ENCODE measurements around the gene PSRC1.
A peak's percentile ranks its signal among the peaks of the same experiment; 100 is the strongest.
"Not testable (repeated sequence)": the region's sequence is repeated elsewhere in the genome, so short reads cannot be mapped to it uniquely, and the experiment has no call there.

Gene PSRC1

DNA sequence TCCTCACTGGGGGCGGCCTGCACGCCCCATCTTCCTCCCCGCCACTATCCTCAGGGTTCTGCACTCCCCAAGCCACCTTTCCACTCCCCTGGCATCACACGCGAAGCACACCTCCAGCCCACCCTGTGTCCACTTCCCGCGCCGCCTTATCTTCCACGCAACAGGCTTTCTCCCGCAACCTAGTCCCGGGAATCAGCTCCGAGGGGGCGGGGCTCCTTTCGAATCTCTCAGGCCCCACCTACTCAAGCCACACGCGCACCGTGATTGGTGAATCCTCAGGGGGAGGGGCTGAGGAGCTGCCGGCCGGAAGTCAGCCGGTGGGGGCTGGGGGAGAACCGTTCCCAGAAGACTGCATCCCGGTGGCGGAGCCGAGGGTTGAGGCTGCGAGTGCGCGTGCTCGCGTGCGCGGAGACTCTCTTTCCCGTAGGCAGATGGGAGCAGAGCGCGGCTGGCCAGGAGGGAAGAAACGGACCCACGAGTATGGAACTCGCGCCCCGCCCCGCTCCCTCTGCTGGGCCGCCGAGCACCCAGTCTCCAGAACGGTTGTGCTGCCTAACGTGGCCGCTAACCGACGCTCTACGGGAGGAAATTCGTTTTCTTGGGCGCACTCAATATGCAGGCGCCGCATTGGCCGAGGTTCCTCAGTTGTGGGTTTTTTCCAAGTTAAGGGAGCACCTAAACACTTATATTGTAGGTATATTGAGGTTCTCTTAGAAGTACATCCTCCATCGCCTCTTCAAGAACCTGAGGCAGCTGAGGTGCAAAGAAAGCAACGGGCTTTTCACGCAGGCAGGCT lies at the start of gene PSRC1:
Gene PSRC1 (minus strand): TSS at position 194 of the 796 bp plus-strand sequence.
- DNase-seq: peak; percentile 91

DNA sequence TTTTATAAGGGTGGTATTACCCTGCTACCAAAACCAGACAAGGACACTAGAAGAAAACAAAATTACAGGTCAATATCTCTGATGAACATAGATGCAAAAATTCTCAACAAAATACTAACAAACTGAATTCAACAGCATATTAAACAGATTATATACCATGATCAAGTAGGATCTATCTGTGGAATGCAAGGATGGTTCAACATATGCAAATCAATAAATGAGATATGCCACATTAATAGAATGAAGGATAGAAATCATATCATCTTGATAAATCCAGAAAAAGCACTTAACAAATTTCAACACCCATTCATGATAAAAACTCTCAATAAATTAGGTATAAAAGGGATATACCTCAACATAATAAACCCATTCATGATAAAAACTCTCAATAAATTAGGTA lies 48.2 kb upstream of the PSRC1 start:
- DNase-seq: no peak

DNA sequence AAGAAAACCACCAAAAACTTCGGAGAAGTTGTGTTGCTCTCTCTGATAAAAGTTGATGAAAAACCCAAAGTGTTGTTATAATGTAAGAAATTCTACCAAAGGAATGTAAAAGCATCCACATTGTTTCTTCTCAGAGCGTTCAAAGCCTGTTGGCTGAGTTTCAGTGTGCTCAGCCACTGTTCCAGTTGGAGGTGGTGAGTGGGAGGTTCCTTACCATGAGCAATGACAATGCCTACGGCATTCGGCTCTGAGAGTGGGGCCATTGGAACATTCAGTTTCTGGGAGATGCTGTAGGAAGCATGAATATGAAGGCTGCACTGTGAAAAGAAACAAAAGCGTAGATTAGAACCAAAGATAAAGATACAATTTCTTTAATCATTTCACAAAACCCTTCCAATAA lies 44.3 kb upstream of the PSRC1 start:
- no peak for DNase-seq

DNA sequence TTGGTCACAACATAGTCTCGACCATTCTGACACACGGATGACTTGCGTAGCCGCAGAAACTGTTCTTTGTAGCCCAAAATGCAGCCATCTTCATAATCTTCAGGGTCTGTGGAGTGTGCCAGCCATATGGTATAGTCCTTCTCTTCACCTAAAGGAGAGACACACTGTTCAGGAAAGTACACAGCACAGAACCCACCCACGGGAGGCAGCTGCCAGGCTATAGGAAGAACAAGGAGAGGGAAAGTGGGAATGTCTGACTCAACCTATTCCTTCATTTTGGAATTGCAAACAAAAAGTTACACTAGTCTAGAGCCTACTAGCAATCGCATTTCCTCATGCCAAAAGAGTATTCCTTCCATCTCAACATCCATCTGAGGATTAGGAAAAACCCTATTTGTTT lies 40.0 kb upstream of the PSRC1 start:
- no peak for DNase-seq

DNA sequence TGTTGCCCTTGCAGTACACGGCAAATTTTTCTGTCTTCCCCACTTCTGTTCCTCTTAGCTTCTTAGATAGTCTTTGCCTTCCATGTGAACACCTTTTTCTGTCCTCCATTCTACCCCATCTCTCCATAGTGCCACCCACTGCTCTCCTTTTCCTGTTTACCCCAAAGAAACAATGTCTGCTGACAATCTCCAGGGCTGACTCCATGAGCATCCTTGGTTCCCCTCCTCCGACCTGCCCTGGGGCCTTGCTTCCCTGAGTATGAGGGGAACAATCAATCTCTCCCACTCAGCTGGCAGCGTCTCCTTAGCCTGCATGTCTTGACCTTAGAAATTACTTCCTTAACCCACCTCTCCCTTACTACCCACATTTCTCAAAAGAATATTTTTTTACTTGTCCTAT lies 36.2 kb upstream of the PSRC1 start:
- DNase-seq: no peak

- DNase-seq: no peak
These were observed 33.6 kb upstream of the PSRC1 start for GRCh38 chr1:109316506-109316905.

DNA sequence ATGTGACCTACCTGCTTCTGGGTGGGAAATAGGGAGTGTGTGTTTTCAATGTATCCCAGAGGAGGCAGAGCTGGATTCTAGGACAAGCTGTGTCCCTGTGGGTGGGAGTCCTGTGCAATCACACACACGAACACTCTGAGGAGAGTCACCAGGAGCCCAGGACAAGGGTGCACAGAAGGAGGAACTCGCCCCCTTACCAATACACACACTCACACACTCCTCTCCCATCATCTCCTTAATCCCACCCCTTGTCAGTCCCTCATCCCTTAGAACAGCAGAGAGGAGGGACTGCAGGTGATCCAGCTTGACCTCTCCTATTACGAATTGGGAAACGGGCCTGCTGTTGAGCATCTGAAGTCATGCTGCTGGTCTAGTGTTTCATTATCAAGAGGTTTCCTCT lies 32.3 kb upstream of the PSRC1 start:
- DNase-seq: no peak

- no peak for DNase-seq
These were observed 31.9 kb upstream of the PSRC1 start for GRCh38 chr1:109314795-109315194.

DNA sequence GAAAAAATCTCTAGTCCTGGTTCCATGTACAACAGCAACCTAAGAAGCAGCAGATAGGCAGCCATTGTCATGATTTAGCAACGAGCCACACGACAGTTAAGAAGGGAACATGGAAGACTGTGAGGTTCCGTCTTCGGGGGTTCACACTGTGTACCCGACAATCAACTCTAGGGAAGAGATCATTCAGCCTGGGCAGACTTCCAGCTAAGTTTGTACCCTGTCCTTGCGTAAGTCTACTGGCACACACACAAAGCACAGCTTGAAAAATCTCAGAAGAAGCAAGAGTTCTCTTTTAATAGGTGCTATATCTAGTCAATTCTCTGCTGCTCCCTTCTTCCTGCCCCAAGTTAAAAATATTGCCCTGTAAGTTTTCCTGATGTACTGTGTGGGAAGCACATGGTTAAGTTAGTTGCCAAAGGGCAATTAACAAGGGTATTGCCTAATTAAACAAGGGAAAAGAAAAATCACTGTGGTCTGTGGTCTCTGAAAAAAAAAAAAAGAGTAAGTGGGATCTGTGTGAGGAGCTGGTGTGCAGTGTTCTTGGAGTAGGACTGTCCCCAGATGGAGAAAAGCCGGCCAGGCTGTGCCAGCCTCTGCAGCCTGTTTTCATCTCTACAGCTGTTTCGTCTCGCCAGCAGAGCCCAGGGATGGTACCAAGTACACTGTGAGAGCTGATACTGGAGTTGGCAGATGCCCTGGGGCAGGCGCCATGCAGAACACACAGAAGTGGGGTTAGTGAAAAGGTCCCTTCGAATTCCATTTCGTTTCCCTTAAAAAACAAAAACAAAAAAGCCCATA lies 30.2 kb upstream of the PSRC1 start:
- no peak for DNase-seq

- no peak for DNase-seq
These were observed 29.3 kb upstream of the PSRC1 start for GRCh38 chr1:109312246-109312645.

DNA sequence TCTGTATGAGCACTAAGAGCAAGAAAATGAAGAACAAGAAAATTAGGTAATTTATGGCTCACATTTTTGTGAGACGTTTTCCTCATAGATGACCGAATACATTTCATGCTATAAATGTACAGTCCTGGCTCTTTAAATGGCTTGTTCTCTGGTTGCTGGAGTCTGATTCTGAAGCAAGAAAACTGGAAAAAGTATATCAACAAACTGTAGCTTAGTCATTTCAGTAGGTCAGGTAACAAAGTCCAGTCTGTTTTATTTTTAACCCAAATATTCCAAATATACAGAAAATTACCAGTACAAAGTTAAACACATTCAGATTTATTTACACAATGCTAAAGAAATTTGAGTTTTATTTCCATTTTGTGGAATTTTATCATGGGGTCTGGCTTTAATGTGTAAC lies 26.4 kb upstream of the PSRC1 start:
- DNase-seq: no peak

GRCh38 chr1:109307274-109308021 lies 24.5 kb upstream of the PSRC1 start:
- no peak for DNase-seq

GRCh38 chr1:109306832-109307273 lies 23.9 kb upstream of the PSRC1 start, which contains the start of gene MYBPHL:
MYBPHL (minus strand) TSS chr1:109307011; CDS start chr1:109306991, 20 bp downstream.
- DNase-seq: no peak

DNA sequence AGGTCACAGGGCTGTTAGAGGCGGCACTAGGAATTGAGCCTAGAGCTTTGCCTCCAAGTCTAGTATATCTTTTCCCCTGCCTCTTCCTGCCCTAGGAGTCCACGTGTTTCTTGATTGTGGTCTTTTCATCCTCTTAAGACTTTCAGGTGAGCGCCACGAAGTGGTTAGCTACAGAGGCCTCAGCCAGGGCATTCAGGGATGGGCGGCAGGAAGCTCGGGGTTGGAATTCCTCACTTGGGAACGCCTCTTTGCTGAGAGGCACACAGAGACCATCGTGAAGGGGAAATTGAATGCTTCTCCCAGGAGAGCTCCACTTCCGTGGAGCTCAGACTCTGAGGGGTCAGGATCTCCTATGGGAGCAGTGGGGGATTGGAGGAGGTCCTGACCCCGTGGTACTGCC lies 23.0 kb upstream of the PSRC1 start:
- not testable (repeated sequence) for DNase-seq

DNA sequence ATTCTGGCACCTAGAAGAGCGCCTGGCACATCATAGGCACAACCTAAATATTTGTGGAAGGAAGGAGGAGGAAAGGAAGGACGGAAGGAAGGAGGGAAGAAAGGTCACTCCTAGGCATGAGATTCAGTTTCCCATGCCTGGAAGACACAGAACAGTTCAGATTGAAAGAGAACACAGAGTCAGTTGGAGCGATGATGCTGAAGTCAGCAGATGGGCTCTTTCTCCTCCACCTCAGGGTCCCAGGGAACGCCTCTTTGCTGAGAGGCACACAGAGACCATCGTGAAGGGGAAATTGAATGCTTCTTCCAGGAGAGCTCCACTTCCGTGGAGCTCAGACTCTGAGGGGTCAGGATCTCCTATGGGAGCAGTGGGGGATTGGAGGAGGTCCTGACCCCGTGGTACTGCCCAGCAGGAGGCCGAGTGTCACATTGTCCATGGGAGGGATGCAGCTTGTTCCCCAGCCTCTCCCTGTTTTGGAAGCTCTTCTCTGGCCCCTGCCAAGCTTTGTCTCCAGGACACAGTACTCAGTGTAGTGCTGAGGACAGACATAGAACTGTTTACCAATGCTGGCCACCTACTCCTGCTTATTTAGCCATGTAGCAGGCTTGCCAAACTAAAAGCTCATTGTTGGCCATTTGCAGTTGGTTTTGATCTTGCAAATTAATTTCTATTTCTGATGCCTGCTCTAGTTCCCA lies 21.4 kb upstream of the PSRC1 start:
- no peak for DNase-seq

DNA sequence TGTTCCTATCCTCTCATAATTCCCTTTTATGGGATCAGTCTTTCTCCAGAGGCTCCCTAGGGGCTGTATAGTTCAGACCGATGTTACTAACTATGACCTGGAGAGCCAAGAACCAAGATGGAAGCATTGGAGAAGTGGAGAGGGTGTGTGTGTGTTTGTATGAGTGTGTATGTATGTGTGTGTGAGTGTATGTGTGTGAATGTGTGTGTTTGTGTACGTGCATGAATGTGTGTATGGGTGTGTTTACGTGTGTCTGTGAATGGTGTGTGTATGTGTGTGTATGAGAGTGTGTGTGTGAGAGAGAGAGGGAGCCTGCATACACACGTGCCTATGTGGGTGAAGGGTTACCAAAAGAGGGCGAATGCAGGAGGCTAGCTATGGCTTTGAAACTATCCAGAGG lies 18.9 kb upstream of the PSRC1 start:
- DNase-seq: no peak

- no peak for DNase-seq
These were observed 17.8 kb upstream of the PSRC1 start for GRCh38 chr1:109300650-109301151.

- no peak for DNase-seq
These were observed 16.8 kb upstream of the PSRC1 start for GRCh38 chr1:109299558-109300343.

DNA sequence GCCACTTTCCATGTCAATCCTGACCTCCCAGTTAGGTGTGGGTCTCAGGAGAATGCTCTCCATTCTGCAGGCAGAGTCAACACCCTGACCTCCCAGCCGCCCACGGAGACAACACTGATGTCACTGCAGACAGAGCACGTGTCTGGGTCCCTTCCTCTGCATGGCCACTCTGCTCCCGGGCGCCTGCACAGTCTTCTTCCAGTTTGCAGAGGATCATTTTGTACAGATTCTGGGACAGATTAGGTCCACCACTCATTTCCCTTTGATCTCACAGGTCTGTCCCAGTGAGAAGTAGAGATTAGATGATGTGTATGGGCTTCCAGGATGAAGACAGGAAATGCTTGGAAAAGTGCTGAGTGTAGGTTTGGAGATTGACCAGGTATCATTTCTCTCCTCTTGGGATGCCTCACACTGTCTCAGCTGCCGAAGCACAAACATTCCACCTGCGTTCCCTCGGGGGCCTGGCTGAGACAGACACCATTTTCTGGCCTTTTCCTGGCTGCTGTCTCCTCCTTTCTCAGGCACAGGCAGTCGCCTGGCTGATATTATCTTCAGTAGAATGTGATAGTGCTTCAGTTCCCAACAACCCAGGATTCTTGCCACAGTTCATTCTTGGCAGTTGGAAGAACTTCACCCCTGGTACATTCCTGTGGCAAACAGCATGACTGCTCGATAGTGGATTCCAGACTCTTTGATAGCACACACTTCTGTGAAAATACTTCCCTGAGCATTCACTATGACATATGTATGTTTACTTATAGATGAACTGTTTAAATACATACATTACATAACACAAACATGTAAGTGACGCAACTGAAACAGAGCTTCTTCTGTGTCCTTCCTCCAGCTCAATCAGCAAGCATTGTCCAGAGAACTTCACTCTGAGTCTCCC lies 16.0 kb upstream of the PSRC1 start:
- no peak for DNase-seq

DNA sequence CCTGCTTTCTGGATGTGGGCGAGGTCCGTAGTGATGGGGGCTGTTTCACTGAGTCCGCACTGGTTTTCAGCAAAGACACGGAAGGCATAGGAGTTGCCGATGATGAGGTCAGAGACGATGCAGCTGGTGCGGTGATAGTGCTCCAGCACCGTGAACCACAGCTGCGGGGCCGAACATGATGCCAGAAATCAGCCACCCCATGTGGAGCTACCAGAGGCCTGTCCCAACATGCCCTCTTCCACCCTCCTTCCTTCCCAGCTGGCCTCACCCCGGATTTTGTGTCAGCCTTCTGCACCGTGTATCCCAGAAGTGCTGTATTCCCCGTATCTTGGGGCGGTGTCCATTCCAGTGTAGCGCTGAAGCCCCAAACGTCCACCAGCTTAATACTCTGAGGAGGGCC lies 13.8 kb upstream of the PSRC1 start:
- DNase-seq: no peak
